B cell (primary cell): ENCODE measurements around the gene PDXP.

Experiments
- EZH2 ChIP-seq: IDR thresholded peaks from 2 replicates; pipeline ENCODE4 v1.6.1; 2012; ENCODE audit warnings: borderline replicate concordance, low read depth, mild to moderate bottlenecking, moderate library complexity, low read length; ENCODE audit not compliant: insufficient read depth, poor library complexity, severe bottlenecking
- TF ChIP-seq, protein P1 (sequence below): fragments of 200-600 bp; IDR thresholded peaks from one replicate; pipeline ENCODE4 v1.8.0; 2022; ENCODE audit warnings: antibody characterized with exemption, mild to moderate bottlenecking

DNA sequence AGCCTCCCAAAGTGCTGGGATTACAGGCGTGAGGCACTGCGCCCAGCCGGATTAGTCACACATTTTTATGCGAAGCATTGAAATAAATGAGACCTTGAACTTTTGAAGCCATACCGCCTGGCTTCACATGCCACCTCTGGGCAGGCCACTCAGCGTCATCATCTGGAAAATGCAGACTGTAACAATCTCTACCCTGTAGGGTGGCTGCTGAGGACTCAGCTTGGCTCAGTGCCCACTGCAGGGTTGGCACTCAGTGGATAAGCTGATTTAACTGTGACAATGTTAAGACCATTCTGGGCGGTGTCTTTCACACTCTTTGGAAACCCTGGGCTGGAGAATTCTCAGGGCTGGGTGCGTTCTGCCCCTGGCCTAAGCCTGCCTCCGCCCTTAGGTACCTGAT, 10.6 kb upstream of the PDXP start:
- TF ChIP-seq, protein P1, sequence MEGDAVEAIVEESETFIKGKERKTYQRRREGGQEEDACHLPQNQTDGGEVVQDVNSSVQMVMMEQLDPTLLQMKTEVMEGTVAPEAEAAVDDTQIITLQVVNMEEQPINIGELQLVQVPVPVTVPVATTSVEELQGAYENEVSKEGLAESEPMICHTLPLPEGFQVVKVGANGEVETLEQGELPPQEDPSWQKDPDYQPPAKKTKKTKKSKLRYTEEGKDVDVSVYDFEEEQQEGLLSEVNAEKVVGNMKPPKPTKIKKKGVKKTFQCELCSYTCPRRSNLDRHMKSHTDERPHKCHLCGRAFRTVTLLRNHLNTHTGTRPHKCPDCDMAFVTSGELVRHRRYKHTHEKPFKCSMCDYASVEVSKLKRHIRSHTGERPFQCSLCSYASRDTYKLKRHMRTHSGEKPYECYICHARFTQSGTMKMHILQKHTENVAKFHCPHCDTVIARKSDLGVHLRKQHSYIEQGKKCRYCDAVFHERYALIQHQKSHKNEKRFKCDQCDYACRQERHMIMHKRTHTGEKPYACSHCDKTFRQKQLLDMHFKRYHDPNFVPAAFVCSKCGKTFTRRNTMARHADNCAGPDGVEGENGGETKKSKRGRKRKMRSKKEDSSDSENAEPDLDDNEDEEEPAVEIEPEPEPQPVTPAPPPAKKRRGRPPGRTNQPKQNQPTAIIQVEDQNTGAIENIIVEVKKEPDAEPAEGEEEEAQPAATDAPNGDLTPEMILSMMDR, result no peak
- no peak for TF ChIP-seq EZH2
